PC-3 (cell line): ENCODE measurements around the gene FARP1. TPM values are rescaled to one million over a fixed set of nuclear protein-coding genes. Genes with fewer than 3 reads are reported as not detected.

Experiments
- ATAC-seq: fragments of 200-7000 bp; cut with Tn5 transposase; 2 replicates; pipeline ENCODE4 v1.9.1; 2020; ENCODE audit warnings: mild to moderate bottlenecking, moderate library complexity
- BruUV-seq: library from RNA; stranded (reverse); fragments of 400-500 nt; replicated peaks from 2 replicates; lab custom pipeline; 2021; lab: Mats Ljungman, UMichigan
- CTCF ChIA-PET: fragments of 300-600 bp; sonication (Branson Sonifier 250); formaldehyde crosslinking; loops from one replicate; lab custom pipeline; 2022; ENCODE audit warnings: antibody characterized with exemption; lab: Charles Lee
- POLR2A ChIA-PET: fragments of 300-600 bp; sonication (Branson Sonifier 250); formaldehyde crosslinking; loops from one replicate; lab custom pipeline; 2022; ENCODE audit warnings: antibody characterized with exemption; ENCODE audit not compliant: unreplicated experiment; lab: Charles Lee
- DNase-seq: peaks from one replicate; pipeline ENCODE4 v3.0.0-alpha.2; 2015
- H2AFZ ChIP-seq: fragments of 300-600 bp; sonication (generic); 2 replicates; pipeline ENCODE4 v1.6.0; 2016; ENCODE audit warnings: antibody characterized with exemption, low read length
- H3F3A ChIP-seq: fragments of 300-600 bp; sonication (generic); one replicate; pipeline ENCODE4 v1.6.0; 2017; ENCODE audit warnings: antibody characterized with exemption, low read length, control low read depth, mild to moderate bottlenecking; ENCODE audit not compliant: unreplicated experiment
- H3K27ac ChIP-seq: fragments of 300-600 bp; sonication (generic); 2 replicates; pipeline ENCODE4 v1.5.1; 2016; ENCODE audit warnings: mild to moderate bottlenecking, low read length
- H3K27me3 ChIP-seq: fragments of 300-600 bp; sonication (generic); 2 replicates; pipeline ENCODE4 v1.6.1; 2016; ENCODE audit warnings: low read length, mixed read lengths
- H3K36me3 ChIP-seq: fragments of 300-600 bp; sonication (generic); 2 replicates; pipeline ENCODE4 v1.6.1; 2016; ENCODE audit warnings: low read depth, mixed run types, low read length, mixed read lengths
- H3K4me1 ChIP-seq: fragments of 300-600 bp; sonication (generic); 2 replicates; pipeline ENCODE4 v1.5.1; 2016; ENCODE audit warnings: low read length; ENCODE audit not compliant: insufficient read depth
- H3K4me2 ChIP-seq: fragments of 300-600 bp; sonication (generic); 2 replicates; pipeline ENCODE4 v1.6.0; 2016; ENCODE audit warnings: low read length
- H3K4me3 ChIP-seq: fragments of 300-600 bp; sonication (generic); 2 replicates; pipeline ENCODE4 v1.5.1; 2016; ENCODE audit warnings: mild to moderate bottlenecking, low read length, mixed read lengths
- H3K79me2 ChIP-seq: fragments of 300-600 bp; sonication (generic); 2 replicates; pipeline ENCODE4 v1.6.1; 2017; ENCODE audit warnings: low read length, mixed read lengths
- H3K9ac ChIP-seq: fragments of 300-600 bp; sonication (generic); 2 replicates; pipeline ENCODE4 v1.6.0; 2016; ENCODE audit warnings: mild to moderate bottlenecking, low read length
- H3K9me2 ChIP-seq: fragments of 300-600 bp; sonication (generic); replicated peaks from 2 replicates; pipeline ENCODE4 v1.6.1; 2016; ENCODE audit warnings: mixed run types, low read length, mixed read lengths
- H3K9me3 ChIP-seq: fragments of 300-600 bp; sonication (generic); 2 replicates; pipeline ENCODE4 v1.6.1; 2016; ENCODE audit warnings: low read length, mixed read lengths
- H4K20me1 ChIP-seq: fragments of 300-600 bp; sonication (generic); 2 replicates; pipeline ENCODE4 v1.6.1; 2016; ENCODE audit warnings: low read length, mixed read lengths
- CTCF ChIP-seq: fragments of 300-600 bp; sonication (generic); conservative IDR thresholded peaks from 2 replicates; pipeline ENCODE4 v1.5.1; 2017; ENCODE audit warnings: antibody characterized with exemption, low read depth, mild to moderate bottlenecking, low read length
- EZH2 ChIP-seq: fragments of 300-600 bp; sonication (generic); IDR thresholded peaks from one replicate; pipeline ENCODE4 v1.6.1; 2017; ENCODE audit warnings: antibody characterized with exemption, mild to moderate bottlenecking, low read length; ENCODE audit not compliant: unreplicated experiment
- EZH2phosphoT487 ChIP-seq: fragments of 300-600 bp; sonication (generic); IDR thresholded peaks from 2 replicates; pipeline ENCODE4 v1.6.1; 2018; ENCODE audit warnings: mild to moderate bottlenecking, antibody characterized with exemption, low read length, borderline replicate concordance
- intact Hi-C: fragments of 100-400 bp; cut with micrococcal nuclease; formaldehyde crosslinking; loops from 2 replicates; pipeline ENCODE4 v1.9.0; 2023
- total RNA-seq: library from RNA; depleted of rRNA; stranded (reverse); fragments of >200 nt; gene quantifications from 2 replicates; pipeline ENCODE4 v1.2.3, GENCODE V29; 2014

The FARP1 gene
- total RNA-seq, 1 experiment from 2014 or later, result 18.2 TPM

GRCh38 chr13:98303858-98304257, 161.0 kb downstream of the FARP1 start:
- Histone ChIP-seq H4K20me1 (no peaks in the 10 kb centered on the region), H3K36me3 (no peaks in the 10 kb centered on the region), H3K79me2 (peaks cover 11% of the 10 kb centered on the region; the same call in 1 of the 2 replicates), H3K4me2 (no peak overlapping the region), H3K9ac (no peak overlapping the region), H3K4me1 (peaks cover 31% of the 10 kb centered on the region), H3K27me3 (no peaks in the 10 kb centered on the region), H3F3A (no peaks in the 10 kb centered on the region), H3K9me3 (no peaks in the 10 kb centered on the region), H3K27ac (no peak overlapping the region), H3K4me3 (no peak overlapping the region), H2AFZ (no peak overlapping the region), H3K9me2 (no peaks in the 10 kb centered on the region)
- CTCF ChIA-PET, result no interaction called here
- POLR2A ChIA-PET, result no interaction called here
- no TSS peak for BruUV-seq
- no peak for TF ChIP-seq EZH2phosphoT487
- TF ChIP-seq EZH2, result no peak
- TF ChIP-seq CTCF, result no peak
- intact Hi-C loops, result loop anchor here (5.0 kb wide), 1 partner anchor 162 kb away; the partner anchor contains the start of gene FARP1
- DNase-seq (no peak), ATAC-seq (no peak)

GRCh38 chr13:98305670-98306069, 162.8 kb downstream of the FARP1 start:
- H3K9ac ChIP-seq, result no peak overlapping the region
- ChIA-PET POLR2A (no interaction called here), CTCF (no interaction called here)
- no peaks in the 10 kb centered on the region for H3K36me3 ChIP-seq
- no peak overlapping the region for H3K27ac ChIP-seq
- no peaks in the 10 kb centered on the region for H3K9me3 ChIP-seq
- BruUV-seq, result no TSS peak
- no peak for TF ChIP-seq CTCF
- no peak for TF ChIP-seq EZH2
- TF ChIP-seq EZH2phosphoT487, result no peak
- intact Hi-C loops, result no loop called here
- no peak overlapping the region for H3K4me3 ChIP-seq
- no peaks in the 10 kb centered on the region for H4K20me1 ChIP-seq
- H3K4me1 ChIP-seq, result peaks cover 19% of the 10 kb centered on the region
- no peaks in the 10 kb centered on the region for H3K27me3 ChIP-seq
- no peak overlapping the region for H3K4me2 ChIP-seq
- H3K79me2 ChIP-seq, result peaks cover 11% of the 10 kb centered on the region; the same call in 1 of the 2 replicates
- H3F3A ChIP-seq, result no peaks in the 10 kb centered on the region
- H2AFZ ChIP-seq, result no peak overlapping the region
- H3K9me2 ChIP-seq, result no peaks in the 10 kb centered on the region
- ATAC-seq (no peak), DNase-seq (no peak)

- intact Hi-C loops, result no loop called here
- Histone ChIP-seq H3K4me2 (no peak overlapping the region), H3K27ac (no peak overlapping the region), H3K27me3 (no peaks in the 10 kb centered on the region), H3K9me2 (no peaks in the 10 kb centered on the region), H3K9ac (no peak overlapping the region), H3K4me1 (peaks cover 2% of the 10 kb centered on the region), H3K36me3 (no peaks in the 10 kb centered on the region), H3K79me2 (peaks cover 11% of the 10 kb centered on the region; the same call in 1 of the 2 replicates), H2AFZ (no peak overlapping the region), H3K4me3 (no peak overlapping the region), H3F3A (no peaks in the 10 kb centered on the region), H4K20me1 (no peaks in the 10 kb centered on the region), H3K9me3 (no peaks in the 10 kb centered on the region)
- DNase-seq (no peak), ATAC-seq (no peak)
- ChIA-PET POLR2A (no interaction called here), CTCF (no interaction called here)
- BruUV-seq, result no TSS peak
- no peak for TF ChIP-seq EZH2phosphoT487
- TF ChIP-seq EZH2, result no peak
- no peak for TF ChIP-seq CTCF
Measured at GRCh38 chr13:98307463-98308085, 164.7 kb downstream of the FARP1 start.
